ENCODE data around the gene SPDYC.

The SPDYC gene

DNA sequence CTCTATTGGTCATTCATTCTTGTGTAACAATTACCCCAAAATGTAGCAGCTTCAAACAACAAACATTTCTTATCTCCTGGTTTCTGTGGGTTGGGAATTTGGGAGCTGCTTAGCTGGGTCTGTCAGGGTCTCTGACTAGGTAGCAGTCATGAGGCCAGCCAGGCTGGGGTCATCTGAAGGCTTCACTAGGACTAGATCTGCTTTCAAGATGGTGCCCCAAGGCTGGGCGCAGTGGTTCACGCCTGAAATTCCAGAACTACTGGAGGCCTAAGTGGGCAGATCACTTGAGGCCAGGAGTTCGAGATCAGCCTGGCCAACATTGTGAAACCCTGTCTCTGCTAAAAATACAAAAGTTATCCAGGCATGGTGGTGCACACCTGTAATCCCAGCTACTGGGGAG lies 13.1 kb upstream of the SPDYC start:
- no peak overlapping the region for H2AFZ ChIP-seq (ENCODE audit: low read depth)
- no peak overlapping the region for H3K4me2 ChIP-seq
- no peaks in the 10 kb centered on the region for H3K4me1 ChIP-seq (ENCODE audit: low read depth, poor library complexity, severe bottlenecking)
- no peak overlapping the region for H3K4me3 ChIP-seq (IDR thresholded peaks at IDR 0.05; ENCODE audit: insufficient read depth, low read depth, low read length)
- no peak overlapping the region for H3K27ac ChIP-seq
- no peak for TF ChIP-seq CTCF (conservative IDR thresholded peaks at IDR 0.05; ENCODE audit: low read depth, low read length)
- no peaks in the 10 kb centered on the region for H3K36me3 ChIP-seq (ENCODE audit: insufficient read depth)
- no peaks in the 10 kb centered on the region for H3K27me3 ChIP-seq (ENCODE audit: insufficient read depth, low read depth)
- H3K9ac ChIP-seq, result no peak overlapping the region
- H3K79me2 ChIP-seq (ENCODE audit: insufficient read depth, low read depth), result no peaks in the 10 kb centered on the region
- no peaks in the 10 kb centered on the region for H4K20me1 ChIP-seq (ENCODE audit: insufficient read depth)

- Histone ChIP-seq H2AFZ (ENCODE audit: low read depth) (no peak overlapping the region), H3K4me2 (no peak overlapping the region), H3K4me1 (ENCODE audit: low read depth, poor library complexity, severe bottlenecking) (no peaks in the 10 kb centered on the region), H3K27me3 (ENCODE audit: insufficient read depth, low read depth) (no peaks in the 10 kb centered on the region), H3K36me3 (ENCODE audit: insufficient read depth) (no peaks in the 10 kb centered on the region), H4K20me1 (ENCODE audit: insufficient read depth) (no peaks in the 10 kb centered on the region), H3K27ac (no peak overlapping the region), H3K4me3 (IDR thresholded peaks at IDR 0.05; ENCODE audit: insufficient read depth, low read depth, low read length) (no peak overlapping the region), H3K79me2 (ENCODE audit: insufficient read depth, low read depth) (no peaks in the 10 kb centered on the region), H3K9ac (no peak overlapping the region)
- TF ChIP-seq CTCF (conservative IDR thresholded peaks at IDR 0.05; ENCODE audit: low read depth, low read length), result no peak
Observed at GRCh38 chr11:65157336-65157735, 12.7 kb upstream of the SPDYC start.

- H2AFZ ChIP-seq (ENCODE audit: low read depth), result no peak overlapping the region
- TF ChIP-seq CTCF (conservative IDR thresholded peaks at IDR 0.05; ENCODE audit: low read depth, low read length), result no peak
- H4K20me1 ChIP-seq (ENCODE audit: insufficient read depth), result no peaks in the 10 kb centered on the region
- no peaks in the 10 kb centered on the region for H3K36me3 ChIP-seq (ENCODE audit: insufficient read depth)
- no peak overlapping the region for H3K4me2 ChIP-seq
- no peak overlapping the region for H3K4me3 ChIP-seq (IDR thresholded peaks at IDR 0.05; ENCODE audit: insufficient read depth, low read depth, low read length)
- no peaks in the 10 kb centered on the region for H3K4me1 ChIP-seq (ENCODE audit: low read depth, poor library complexity, severe bottlenecking)
- no peak overlapping the region for H3K9ac ChIP-seq
- no peaks in the 10 kb centered on the region for H3K27me3 ChIP-seq (ENCODE audit: insufficient read depth, low read depth)
- no peak overlapping the region for H3K27ac ChIP-seq
- H3K79me2 ChIP-seq (ENCODE audit: insufficient read depth, low read depth), result no peaks in the 10 kb centered on the region
Observed at GRCh38 chr11:65159012-65159411, 11.0 kb upstream of the SPDYC start.

GRCh38 chr11:65160643-65161042 lies 9.4 kb upstream of the SPDYC start:
- no peak overlapping the region for H3K4me2 ChIP-seq
- no peaks in the 10 kb centered on the region for H3K4me1 ChIP-seq (ENCODE audit: low read depth, poor library complexity, severe bottlenecking)
- H3K27ac ChIP-seq, result no peak overlapping the region
- no peak overlapping the region for H2AFZ ChIP-seq (ENCODE audit: low read depth)
- H3K27me3 ChIP-seq (ENCODE audit: insufficient read depth, low read depth), result no peaks in the 10 kb centered on the region
- H3K36me3 ChIP-seq (ENCODE audit: insufficient read depth), result no peaks in the 10 kb centered on the region
- H3K9ac ChIP-seq, result no peak overlapping the region
- TF ChIP-seq CTCF (conservative IDR thresholded peaks at IDR 0.05; ENCODE audit: low read depth, low read length), result no peak
- H3K79me2 ChIP-seq (ENCODE audit: insufficient read depth, low read depth), result no peaks in the 10 kb centered on the region
- no peaks in the 10 kb centered on the region for H4K20me1 ChIP-seq (ENCODE audit: insufficient read depth)
- no peak overlapping the region for H3K4me3 ChIP-seq (IDR thresholded peaks at IDR 0.05; ENCODE audit: insufficient read depth, low read depth, low read length)

DNA sequence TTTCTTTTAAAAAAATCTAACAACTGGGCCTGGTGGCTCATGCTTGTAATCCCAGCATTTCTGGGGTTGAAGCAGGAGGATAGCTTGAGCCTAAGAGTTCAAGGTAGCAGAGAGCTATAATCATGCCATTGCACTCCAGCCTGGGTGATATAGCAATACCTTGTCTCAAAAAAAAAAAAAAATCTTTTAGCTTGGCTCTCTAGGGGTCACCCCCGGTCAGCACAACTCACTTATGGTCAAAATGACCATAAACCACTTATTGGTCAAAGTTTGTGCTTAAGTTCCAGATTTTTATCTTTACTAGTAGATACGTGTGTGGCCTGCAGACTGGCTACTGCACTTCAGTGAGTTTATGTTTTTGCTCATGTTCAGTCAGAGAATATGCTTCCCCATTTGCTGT lies 6.3 kb upstream of the SPDYC start:
- H3K36me3 ChIP-seq (ENCODE audit: insufficient read depth), result no peaks in the 10 kb centered on the region
- no peak overlapping the region for H3K4me3 ChIP-seq (IDR thresholded peaks at IDR 0.05; ENCODE audit: insufficient read depth, low read depth, low read length)
- H3K27me3 ChIP-seq (ENCODE audit: insufficient read depth, low read depth), result no peaks in the 10 kb centered on the region
- no peaks in the 10 kb centered on the region for H4K20me1 ChIP-seq (ENCODE audit: insufficient read depth)
- TF ChIP-seq CTCF (conservative IDR thresholded peaks at IDR 0.05; ENCODE audit: low read depth, low read length), result no peak
- no peak overlapping the region for H3K27ac ChIP-seq
- no peaks in the 10 kb centered on the region for H3K4me1 ChIP-seq (ENCODE audit: low read depth, poor library complexity, severe bottlenecking)
- no peak overlapping the region for H3K9ac ChIP-seq
- H3K79me2 ChIP-seq (ENCODE audit: insufficient read depth, low read depth), result no peaks in the 10 kb centered on the region
- no peak overlapping the region for H2AFZ ChIP-seq (ENCODE audit: low read depth)
- H3K4me2 ChIP-seq, result no peak overlapping the region
